Subcutaneous abdominal adipose tissue (tissue), 5 donors: ENCODE results near the gene PTPN22.

Experiments used
- H3K27ac ChIP-seq: one replicate; pipeline ENCODE4 v1.7.0; 2013; ENCODE audit warnings: low read depth, mild to moderate bottlenecking, inconsistent platforms, low read length, moderate library complexity
- H3K27me3 ChIP-seq, 5 donors: one replicate each; pipeline ENCODE4 v1.7.0; 2013; ENCODE audit warnings: low read length in 5 of 5, inconsistent platforms in 1 of 5; ENCODE audit not compliant: control insufficient read depth in 5 of 5, insufficient read depth in 4 of 5
- H3K36me3 ChIP-seq, 5 donors: one replicate each; pipeline ENCODE4 v1.7.0; 2013; ENCODE audit warnings: low read length in 5 of 5; ENCODE audit not compliant: control insufficient read depth in 5 of 5, insufficient read depth in 5 of 5
- H3K4me1 ChIP-seq, 5 donors: one replicate each; pipeline ENCODE4 v1.7.0; 2013; ENCODE audit warnings: low read length in 5 of 5, mild to moderate bottlenecking in 3 of 5, moderate library complexity in 1 of 5; ENCODE audit not compliant: control insufficient read depth in 5 of 5, insufficient read depth in 5 of 5
- H3K4me3 ChIP-seq, 5 donors: one replicate each; pipeline ENCODE4 v1.7.0; 2013; ENCODE audit warnings: low read length in 5 of 5, low read depth in 1 of 5
- H3K9ac ChIP-seq, 5 donors: one replicate each; pipeline ENCODE4 v1.7.0; 2013; ENCODE audit warnings: low read length in 5 of 5, mild to moderate bottlenecking in 4 of 5, moderate library complexity in 3 of 5
- H3K9me3 ChIP-seq, 5 donors: one replicate each; pipeline ENCODE4 v1.7.0; 2013; ENCODE audit warnings: low read length in 5 of 5; ENCODE audit not compliant: control insufficient read depth in 5 of 5
- donor health status: healthy.
- donor health status: healthy.
- donor health status: healthy.
- donor health status: healthy.
- donor health status: healthy.

PTPN22 gene

DNA sequence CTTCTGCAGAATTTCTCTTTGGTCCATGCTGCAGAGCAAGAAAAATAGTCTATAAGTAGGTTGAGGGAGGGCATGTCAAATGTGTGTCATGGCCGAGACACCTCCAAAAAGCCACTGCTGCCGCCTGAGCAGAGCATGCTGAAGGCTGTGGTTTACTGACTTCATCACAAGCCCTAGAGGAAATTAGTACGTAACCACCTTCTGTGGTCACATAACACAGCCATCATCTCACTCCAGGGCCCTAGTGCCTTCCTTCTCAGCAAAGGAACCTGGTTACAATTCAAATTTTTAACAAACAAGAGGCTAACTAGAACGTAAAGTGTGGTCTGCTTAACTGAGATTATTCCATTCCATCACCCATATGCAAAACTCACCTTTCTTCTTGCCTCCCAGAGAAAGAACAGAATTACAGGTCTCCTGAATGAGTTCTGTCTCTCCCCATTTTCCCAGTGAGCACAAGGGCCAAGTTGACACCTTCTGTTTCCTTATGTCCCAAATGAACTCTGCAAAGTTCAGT, at the start of gene PTPN22:
Gene PTPN22 (minus strand): TSS at position 116 of the 517 bp plus-strand sequence.
- Histone ChIP-seq H3K4me1 (peaks cover 0 to 16% (median 9%) of the 10 kb centered on the region in 5 donors), H3K27me3 (no peaks in the 10 kb centered on the region), H3K27ac (peak within 1 kb of the TSS; percentile 33), H3K36me3 (no peaks in the 10 kb centered on the region), H3K9me3 (no peaks in the 10 kb centered on the region), H3K4me3 (peak within 1 kb of the TSS in 1 of 5 donors; percentile 15), H3K9ac (peak within 1 kb of the TSS in 1 of 5 donors; percentile 23)

DNA sequence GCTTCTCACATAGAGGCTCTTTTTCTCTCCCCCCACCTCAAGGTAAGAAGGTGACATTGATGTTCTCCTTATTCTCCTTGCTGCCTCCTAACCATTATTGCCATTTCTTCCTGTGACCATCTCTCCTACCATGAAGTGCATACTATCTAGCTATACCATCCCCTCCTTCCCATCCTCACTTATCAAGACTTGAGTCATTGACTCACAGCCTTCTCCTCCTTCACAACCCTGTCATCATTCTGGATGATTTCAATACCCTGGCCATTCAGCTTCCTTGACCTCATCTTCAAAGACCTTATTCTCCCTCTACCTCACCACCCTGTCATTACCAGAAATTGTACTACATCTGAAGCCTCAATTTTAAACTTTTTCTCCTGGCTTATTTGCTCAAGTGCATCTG, 46.7 kb upstream of the PTPN22 start:
- Histone ChIP-seq H3K36me3 (no peaks in the 10 kb centered on the region), H3K9ac (no peak overlapping the region), H3K4me3 (no peak overlapping the region), H3K9me3 (no peaks in the 10 kb centered on the region), H3K27me3 (no peaks in the 10 kb centered on the region), H3K4me1 (peaks cover 0 to 3% (median 3%) of the 10 kb centered on the region in 5 donors), H3K27ac (no peak overlapping the region)

DNA sequence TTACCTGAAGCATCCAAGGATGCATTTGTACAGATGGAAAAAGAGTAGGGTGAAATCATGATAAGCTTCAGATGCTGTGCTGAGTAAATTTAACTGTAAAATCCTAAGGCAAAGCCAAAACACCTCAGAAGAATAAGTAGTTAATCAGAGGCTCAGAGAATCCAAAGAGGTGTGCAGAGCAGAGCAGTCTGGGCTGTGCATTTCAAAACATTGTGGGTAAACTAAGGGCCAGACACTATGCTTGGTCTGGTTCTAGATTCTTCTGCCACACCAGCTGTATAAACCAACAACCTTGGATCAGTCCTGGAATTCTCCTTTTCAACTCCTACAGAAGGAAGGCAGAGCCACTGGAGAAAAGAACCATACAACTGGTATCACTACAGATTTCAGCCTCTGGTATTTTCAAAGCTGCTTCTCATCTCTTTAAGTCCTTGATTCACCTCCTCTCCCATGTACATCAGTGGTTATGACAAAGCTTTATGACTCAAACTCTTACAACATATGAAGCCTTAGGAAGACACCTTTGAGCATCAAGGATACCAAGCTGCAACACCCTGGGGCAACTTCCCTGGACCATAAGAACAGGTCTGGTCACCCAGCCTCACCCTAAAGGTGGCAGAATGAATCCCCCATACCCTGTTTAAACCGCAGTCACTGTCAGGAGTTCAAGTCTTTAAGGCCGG, 46.0 kb upstream of the PTPN22 start:
- Histone ChIP-seq H3K4me1 (peaks cover 0 to 10% (median 10%) of the 10 kb centered on the region in 5 donors), H3K27ac (no peak overlapping the region), H3K4me3 (no peak overlapping the region), H3K9ac (no peak overlapping the region), H3K36me3 (no peaks in the 10 kb centered on the region), H3K27me3 (no peaks in the 10 kb centered on the region), H3K9me3 (no peaks in the 10 kb centered on the region)

DNA sequence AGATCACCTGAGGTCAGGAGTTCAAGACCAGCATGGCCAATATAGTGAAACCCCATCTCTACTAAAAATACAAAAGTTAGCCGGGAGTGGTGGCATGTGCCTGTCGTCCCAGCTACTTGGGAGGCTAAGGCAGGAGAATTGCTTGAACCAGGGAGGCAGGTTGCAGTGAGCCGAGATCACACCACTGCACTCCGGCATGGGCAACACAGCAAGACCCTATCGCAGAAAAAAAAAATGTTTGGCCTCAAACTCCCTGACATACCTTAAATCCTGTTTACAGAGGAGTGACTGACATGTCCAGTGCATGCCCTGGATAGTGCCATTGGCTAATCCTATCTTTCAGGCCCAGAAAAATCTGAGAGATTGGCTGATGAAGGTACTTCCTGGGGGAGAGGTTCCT, 45.5 kb upstream of the PTPN22 start:
- Histone ChIP-seq H3K27me3 (no peaks in the 10 kb centered on the region), H3K27ac (no peak overlapping the region), H3K4me3 (no peak overlapping the region), H3K9ac (no peak overlapping the region), H3K4me1 (peaks cover 0 to 15% (median 11%) of the 10 kb centered on the region in 5 donors), H3K9me3 (no peaks in the 10 kb centered on the region), H3K36me3 (peaks cover 0 to 2% (median 0%) of the 10 kb centered on the region in 5 donors)

DNA sequence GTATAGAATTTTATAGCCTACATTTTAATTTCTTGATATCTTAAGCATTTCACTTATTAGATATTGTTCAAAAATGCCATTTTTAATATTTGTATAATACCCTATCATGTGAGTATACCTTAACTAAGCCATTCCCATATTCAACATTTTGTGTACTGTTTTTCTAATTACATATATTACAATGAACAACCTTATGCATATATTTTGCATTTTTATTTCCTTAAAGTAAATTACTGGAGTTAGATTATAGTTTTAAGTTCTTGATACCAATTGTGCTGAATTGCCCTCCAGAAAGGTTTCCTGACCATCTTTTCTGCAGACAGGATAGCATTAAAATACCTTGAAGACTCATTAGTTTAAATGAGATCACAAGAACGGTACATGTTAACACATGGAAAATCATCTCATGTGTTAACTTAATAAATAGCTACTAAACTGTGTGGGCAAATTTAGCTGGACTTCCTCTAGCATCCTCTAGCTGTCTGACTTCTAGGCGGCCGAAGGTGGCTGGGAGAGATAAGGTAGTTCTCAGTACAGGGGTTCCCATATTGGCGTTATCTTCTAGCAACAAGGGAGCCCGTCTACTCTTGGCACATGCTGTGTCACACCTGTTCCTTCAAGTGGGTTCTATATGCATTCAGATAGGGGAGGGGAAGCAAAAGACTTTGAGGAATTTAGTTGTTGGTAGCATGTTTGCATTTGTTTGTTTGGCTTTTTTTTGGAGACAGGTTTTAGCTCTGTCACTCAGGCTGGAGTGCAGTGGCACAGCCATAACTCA, 42.6 kb upstream of the PTPN22 start:
- Histone ChIP-seq H3K36me3 (peaks cover 2 to 28% (median 19%) of the 10 kb centered on the region in 5 donors), H3K4me1 (peaks cover 0 to 16% (median 11%) of the 10 kb centered on the region in 5 donors), H3K9me3 (no peaks in the 10 kb centered on the region), H3K9ac (no peak overlapping the region), H3K27ac (no peak overlapping the region), H3K4me3 (no peak overlapping the region), H3K27me3 (no peaks in the 10 kb centered on the region)

DNA sequence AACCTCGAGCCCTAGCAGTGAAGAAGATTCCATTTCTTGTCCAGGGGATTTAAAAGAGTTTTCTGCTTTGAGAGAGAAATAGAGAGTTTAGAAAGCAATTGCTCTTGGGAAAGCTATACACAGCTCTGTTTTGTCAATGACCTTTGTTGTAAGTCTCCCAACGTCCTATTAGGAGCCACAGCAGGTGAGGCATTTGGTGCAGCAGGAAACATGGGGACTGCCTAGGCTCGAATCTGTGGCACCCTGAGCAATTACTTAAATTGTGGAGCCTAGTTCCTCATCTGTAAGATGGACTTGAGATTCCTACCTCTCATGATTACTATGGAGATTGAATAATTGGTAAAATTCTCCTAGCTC, 41.8 kb upstream of the PTPN22 start:
- H3K27me3 ChIP-seq, result no peaks in the 10 kb centered on the region
- peak overlapping the region in 1 of 5 donors; percentile 1 for H3K4me3 ChIP-seq
- H3K36me3 ChIP-seq, result peaks cover 2 to 35% (median 25%) of the 10 kb centered on the region in 5 donors
- peak overlapping the region in 1 of 5 donors; percentile 15 for H3K9ac ChIP-seq
- H3K9me3 ChIP-seq, result no peaks in the 10 kb centered on the region
- H3K27ac ChIP-seq, result peak overlapping the region; percentile 52
- H3K4me1 ChIP-seq, result peaks cover 0 to 16% (median 11%) of the 10 kb centered on the region in 5 donors

DNA sequence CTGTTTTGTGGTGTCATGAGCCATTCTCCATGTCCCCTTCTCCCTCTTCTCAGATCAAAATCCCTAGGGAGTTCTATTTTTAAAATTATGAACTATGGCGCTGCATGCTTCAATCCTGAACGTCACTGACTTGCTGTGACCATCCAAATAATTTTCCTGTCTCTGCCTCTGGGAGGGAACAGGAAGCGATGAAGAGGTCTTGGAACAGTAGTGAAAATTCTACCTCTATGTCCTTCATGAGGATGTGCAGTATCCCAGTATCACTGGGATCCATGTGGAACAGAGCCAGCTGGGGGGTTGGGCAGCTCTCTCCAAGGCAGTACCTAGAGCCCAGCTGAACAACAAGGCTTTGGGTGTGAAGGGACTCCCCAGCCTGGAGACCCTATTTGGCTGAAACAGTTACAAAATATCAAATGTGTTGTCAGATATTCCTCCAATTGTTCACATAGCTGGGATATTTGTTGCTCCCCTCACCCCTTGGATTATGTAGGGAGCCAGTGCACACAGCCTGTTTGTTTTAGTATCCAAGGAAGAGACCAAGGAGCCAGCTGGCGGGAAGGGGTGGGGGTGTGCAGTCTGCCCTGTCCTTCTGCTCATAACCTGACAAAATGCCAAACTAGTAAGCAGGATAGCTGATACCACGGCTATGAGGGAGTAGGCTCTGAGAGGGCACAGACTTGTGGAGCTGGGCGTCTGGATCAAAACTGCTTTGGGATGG, 41.2 kb upstream of the PTPN22 start:
- Histone ChIP-seq H3K9ac (peak overlapping the region in 1 of 5 donors; percentile 15), H3K27ac (peak overlapping the region; percentile 52), H3K4me3 (peak overlapping the region in 1 of 5 donors; percentile 1), H3K9me3 (no peaks in the 10 kb centered on the region), H3K4me1 (peaks cover 0 to 16% (median 11%) of the 10 kb centered on the region in 5 donors), H3K27me3 (no peaks in the 10 kb centered on the region), H3K36me3 (peaks cover 2 to 41% (median 30%) of the 10 kb centered on the region in 5 donors)

DNA sequence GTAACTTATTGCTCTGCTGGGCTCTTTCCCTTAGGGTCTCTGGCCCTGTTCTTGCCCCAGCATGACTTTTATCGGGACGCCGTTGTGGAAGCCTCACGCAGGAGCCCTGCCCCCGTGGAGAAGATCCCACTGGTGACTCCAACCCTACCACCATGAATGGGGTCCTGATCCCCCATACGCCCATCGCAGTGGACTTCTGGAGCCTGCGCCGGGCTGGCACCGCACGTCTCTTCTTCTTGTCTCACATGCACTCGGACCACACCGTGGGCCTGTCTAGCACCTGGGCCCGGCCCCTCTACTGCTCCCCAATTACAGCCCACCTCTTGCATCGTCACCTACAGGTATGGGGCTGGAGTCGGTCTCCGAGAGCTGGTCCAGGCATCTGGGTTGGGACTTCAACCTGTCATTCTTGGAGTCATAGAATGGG, 33.9 kb upstream of the PTPN22 start:
- Histone ChIP-seq H3K4me3 (peak overlapping the region; percentile 86 to 93 (median 91)), H3K36me3 (peaks cover 7 to 37% (median 23%) of the 10 kb centered on the region in 5 donors), H3K27me3 (no peaks in the 10 kb centered on the region), H3K27ac (peak overlapping the region; percentile 98), H3K9ac (peak overlapping the region; percentile 81 to 97 (median 89)), H3K9me3 (no peaks in the 10 kb centered on the region), H3K4me1 (peaks cover 9 to 30% (median 25%) of the 10 kb centered on the region in 5 donors)

DNA sequence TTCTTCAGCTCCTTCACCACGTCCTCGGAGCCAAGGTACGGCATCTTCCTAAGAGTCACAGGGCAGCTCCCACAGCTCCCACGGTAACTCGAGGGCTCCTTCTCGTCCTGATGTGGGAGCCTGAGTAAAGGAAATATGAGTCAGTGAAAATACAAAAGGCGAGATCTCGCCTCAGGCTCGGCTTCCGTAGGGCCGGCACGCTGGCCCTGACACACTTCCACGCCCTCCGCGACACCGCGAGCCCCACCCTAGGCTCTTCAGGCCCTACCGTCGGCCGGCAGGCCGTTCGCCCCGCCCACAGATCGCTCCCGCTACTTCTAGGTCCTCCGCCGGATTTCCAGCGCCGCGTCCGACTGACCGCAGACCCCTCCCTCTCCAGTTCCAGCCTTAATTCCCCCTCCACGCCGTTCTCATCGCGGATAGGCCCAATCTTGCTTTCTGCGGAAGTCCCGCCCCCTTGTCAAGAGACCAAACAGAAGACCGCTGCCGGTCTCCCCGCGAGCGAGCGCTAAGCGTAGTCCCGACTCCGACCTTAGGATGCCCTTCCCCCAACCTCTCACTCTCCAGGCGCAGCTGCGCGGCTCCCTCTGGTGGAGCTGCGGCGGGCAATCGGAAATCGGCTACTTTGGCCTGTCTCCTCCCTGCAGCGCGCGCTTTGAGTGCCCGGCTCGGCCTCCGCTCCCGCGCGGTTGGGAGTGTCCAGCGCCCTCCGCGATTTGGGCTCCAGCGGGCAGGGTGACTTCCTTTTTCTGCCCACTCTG, 33.3 kb upstream of the PTPN22 start, which contains the start of the genes AP4B1 and DCLRE1B:
Gene AP4B1 (minus strand): TSS at position 126 of the 761 bp plus-strand sequence. CDS start 82 bp downstream, at position 44.
Gene DCLRE1B (plus strand): TSS at position 653 of the 761 bp plus-strand sequence. CDS start 261 bp downstream, outside the sequence.
- H3K27ac ChIP-seq, result peak within 1 kb of the TSS; percentile 98
- H3K4me1 ChIP-seq, result peaks cover 9 to 30% (median 25%) of the 10 kb centered on the region in 5 donors
- peak within 1 kb of the TSS; percentile 87 to 99 (median 95) for H3K9ac ChIP-seq
- no peaks in the 10 kb centered on the region for H3K27me3 ChIP-seq
- peak within 1 kb of the TSS; percentile 86 to 99 (median 91) for H3K4me3 ChIP-seq
- peaks cover 7 to 36% (median 22%) of the 10 kb centered on the region in 5 donors for H3K36me3 ChIP-seq
- no peaks in the 10 kb centered on the region for H3K9me3 ChIP-seq
